ENCODE data around the gene TNFRSF18.
A peak's percentile ranks its signal among the peaks of the same experiment; 100 is the strongest.

The TNFRSF18 gene

GRCh38 chr1:1175221-1176062 lies 30.9 kb downstream of the TNFRSF18 start:
- DNase-seq, result no peak

DNA sequence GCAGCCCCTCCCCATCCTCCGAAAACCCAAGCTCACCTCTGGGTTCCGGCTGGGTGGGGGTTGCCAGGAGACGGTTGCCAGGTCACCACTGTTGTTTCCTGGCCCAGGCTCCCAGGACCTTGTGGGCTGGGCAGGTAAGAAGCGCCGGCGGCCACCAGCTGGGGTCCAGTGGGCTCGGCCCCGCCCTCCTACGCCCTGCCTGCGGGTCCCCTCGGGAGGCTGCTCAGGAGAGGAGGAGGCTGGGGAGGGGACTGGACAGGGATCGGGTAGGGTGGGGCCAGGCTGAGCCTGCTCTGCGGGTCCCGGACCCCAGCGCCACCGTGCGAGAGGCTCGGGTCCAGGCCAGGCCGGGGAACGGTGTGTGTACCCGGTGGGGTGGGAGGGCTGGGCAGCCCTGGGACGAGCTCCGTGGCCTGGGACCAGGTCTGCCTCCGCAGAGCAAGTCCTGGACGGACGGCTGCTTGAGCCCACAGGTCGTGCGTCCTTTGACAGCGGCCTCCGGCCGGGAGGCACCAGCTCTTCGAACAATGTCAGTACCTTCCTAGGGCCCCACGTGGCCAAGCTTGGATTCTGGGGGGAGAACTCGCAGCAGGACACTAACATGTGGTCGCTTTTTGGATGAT lies 32.5 kb downstream of the TNFRSF18 start, which contains the start of gene TTLL10:
Gene TTLL10, plus strand, starts transcription at position 88 of the 623 bp plus-strand sequence. CDS start 5,336 bp downstream, outside the sequence.
- DNase-seq, result no peak

DNA sequence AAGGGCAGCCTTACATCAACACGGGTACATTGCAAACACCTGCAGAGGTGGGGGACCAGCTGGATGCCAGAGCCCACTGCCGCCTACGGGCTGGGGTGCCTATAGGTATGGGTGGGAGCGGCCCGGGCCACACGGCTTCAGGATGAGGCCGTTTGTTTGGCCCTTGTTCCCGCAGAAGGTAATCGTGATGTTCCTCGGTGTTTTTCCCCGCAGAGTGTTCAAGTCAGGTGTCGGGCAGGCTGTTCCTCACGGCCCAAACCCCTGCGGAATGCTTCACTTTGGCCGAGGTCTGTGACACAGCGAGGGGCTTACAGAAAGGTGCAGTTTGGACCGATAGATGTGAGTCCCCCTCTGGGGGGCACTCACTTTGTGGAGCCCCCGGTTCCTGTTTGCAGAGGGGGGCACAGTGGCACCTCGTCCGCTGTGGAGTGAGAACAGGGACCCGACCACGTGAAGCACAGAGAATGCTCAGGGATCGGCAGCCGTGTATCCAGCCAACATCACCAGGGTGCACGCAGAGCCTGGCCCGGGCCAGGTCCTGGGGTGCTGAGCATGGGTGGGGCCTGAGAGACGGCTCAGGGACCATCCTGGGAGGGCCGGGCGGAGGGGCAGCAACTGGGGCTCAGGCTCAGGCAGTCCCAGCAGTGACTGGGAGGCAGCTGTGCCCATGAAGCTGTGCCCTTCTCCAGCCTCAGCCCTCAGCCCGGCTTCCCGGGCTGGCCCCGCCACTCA lies 33.2 kb downstream of the TNFRSF18 start:
- DNase-seq, result no peak

- DNase-seq, result peak; percentile 40 to 53
Observed at GRCh38 chr1:1171546-1172340, 34.6 kb downstream of the TNFRSF18 start.

DNA sequence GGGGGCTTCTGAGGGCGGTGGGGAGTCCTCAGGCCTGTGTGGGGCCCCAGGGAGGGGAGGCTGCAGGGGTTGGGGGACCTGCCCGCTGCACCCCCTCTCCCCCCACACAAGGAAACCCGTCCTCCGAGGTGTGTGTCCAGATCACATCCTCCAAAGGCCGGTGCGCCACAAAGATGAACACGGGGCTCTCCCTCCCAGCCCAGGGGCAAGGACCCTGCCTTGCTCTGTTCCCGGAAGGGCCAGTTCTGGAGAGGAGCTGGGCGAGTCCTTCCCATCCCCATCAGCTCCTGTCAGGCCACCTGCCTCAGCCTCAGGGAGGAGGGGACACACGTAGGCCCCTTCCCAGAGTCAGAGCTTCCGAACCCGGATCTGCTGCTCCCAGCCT lies 35.2 kb downstream of the TNFRSF18 start:
- DNase-seq, result no peak

- no peak for DNase-seq
Observed at GRCh38 chr1:1170215-1171091, 35.9 kb downstream of the TNFRSF18 start.

- DNase-seq, result no peak
Observed at GRCh38 chr1:1169429-1170214, 36.8 kb downstream of the TNFRSF18 start.

GRCh38 chr1:1168451-1169411 lies 37.7 kb downstream of the TNFRSF18 start:
- DNase-seq, result no peak

DNA sequence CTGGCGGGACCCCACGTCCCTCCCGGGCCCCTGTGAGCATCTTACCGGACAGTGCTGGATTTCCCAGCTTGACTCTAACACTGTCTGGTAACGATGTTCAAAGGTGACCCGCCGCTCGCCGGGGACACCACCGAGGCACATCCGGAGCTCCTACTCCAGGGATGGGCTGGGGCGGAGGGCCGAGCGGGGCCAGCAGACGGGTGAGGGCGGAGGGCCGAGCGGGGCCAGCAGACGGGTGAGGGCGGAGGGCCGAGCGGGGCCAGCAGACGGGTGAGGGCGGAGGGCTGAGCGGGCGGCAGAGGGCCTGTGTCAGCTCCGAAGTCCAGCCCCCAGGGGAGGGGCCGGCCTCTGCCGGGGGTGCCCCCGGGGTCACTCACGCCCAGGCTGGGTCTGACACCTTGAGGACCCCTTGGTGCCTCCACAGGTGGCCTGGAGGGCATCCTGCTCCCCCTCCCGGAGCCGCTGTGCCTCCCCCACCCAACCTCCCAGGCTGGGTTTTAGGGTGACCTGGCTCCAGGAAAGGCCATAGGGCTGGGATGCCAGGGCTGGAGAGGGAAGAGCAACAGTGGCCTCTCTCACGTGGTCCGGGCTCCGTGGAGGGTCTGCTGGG lies 38.4 kb downstream of the TNFRSF18 start:
- DNase-seq, result no peak

DNA sequence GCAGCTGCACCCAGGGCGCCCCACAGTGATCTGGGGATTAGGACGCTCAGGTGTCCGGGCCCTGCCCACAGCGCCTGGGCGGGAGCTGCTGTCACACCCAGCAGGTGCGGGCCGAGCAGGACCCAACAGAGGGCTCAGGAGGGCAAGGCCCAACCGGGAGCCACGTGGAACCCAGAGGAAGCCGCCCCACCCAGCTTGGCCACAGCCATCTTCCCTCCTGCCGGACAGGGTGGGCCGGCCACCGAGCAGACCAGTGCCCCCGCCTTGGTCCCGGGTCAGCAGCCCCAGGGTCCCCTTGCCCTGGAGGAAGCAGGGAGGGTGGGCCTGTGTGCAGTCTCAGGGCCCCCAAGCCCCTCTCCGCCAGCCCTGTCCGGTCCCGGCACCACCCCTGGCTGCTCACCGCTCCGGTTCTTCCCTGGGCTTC lies 39.0 kb downstream of the TNFRSF18 start:
- DNase-seq, result no peak

GRCh38 chr1:1166642-1167397 lies 39.6 kb downstream of the TNFRSF18 start:
- no peak for DNase-seq

- no peak for DNase-seq
Observed at GRCh38 chr1:1165900-1166421, 40.4 kb downstream of the TNFRSF18 start.

DNA sequence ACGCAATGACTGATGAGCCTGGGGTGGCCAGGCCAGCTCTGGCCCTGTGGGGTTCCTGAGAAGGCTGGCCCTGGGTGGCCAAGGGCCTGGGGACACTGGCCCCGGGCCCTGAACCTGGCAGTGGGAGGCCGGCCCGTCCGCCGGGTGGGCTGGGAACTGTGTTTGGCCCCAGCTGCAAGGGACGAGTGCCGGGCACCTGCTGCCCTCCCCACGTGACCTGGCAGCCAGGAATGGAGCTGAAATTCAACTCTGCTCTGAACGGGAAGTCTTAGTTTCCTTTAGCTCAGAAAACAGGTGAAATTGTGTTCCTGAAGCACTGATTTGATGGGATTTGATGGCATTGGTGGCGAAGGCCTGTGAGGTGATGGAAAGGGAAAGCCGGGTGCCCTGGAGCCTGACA lies 40.9 kb downstream of the TNFRSF18 start:
- DNase-seq, result no peak

- DNase-seq, result no peak
Observed at GRCh38 chr1:1164701-1165451, 41.5 kb downstream of the TNFRSF18 start.

DNA sequence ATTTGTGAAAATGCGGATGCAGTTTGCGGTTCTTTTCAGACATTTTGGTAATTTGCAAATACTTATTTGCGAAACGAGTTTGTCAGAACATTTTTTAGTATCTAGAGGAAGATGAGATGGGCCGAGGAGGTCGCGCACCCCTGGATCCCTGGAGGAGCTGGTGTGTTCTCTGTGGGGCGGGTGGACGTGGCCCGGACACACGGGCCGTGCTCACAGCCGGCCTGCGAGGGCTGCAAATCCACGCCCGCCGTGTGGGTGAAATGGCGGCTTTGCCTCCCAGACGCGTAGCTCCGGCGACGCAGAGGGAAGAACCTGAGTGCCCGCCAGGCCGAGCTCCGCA lies 42.1 kb downstream of the TNFRSF18 start:
- no peak for DNase-seq

DNA sequence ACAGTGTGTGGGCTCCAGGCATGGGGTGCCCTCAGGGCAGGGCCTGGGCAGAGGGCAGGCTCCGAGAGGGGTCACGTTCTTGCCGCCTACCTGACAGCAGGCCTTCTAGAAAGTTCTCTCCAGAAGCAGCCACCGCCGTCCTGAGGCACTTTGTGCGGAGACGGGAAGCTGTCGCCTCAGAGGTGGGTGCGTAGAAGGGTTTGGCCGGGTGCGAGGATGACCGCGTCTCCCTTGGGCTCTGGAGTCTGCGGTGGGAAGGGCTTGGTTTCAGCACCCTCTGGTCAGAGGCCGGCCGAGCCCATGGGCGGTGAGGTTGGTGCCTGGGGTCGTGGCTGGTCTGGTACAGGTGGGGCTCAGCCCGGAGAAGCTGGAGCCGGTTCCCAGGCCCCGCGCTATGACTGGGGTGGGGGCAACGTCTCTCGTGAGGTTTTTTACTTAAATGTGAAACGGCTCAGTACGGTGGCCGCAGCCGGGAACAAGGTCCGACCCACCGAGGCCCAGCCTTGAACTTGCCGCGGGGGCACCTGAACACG lies 42.8 kb downstream of the TNFRSF18 start:
- no peak for DNase-seq

All from activated T-cell treated with anti-CD3 and anti-CD28 coated beads, Interleukin-2, amount 50 U/mL, for 48 hours (primary cell).